ENCODE results near the gene PAPOLB.
A peak's percentile ranks its signal among the peaks of the same experiment; 100 is the strongest.

Gene PAPOLB

DNA sequence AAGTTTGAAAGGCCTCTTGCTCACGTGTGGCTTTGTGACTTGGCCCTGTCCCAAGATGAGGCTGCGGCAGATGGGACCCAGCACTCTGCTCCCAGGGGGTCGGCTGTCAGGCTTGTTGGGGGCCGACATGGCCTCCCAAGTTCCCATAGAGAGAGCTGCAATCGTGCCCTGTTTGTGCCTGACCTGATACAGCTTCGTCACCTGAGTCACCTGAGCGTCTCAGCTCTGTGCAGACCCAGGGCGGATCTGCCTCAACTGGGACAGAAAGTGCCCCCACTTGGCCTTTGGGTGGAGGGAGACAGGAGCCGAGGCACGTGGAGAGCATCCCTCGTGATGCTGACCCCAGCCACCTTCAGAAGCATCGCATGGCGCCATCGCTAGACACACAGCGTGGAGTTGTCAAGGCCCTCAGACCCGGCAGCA, 21.7 kb downstream of the PAPOLB start:
- no peak for DNase-seq

- DNase-seq, result no peak
These were observed 23.1 kb downstream of the PAPOLB start for GRCh38 chr7:4838626-4839334.

GRCh38 chr7:4837803-4838625, 23.8 kb downstream of the PAPOLB start:
- no peak for DNase-seq

- no peak for DNase-seq
These were observed 24.6 kb downstream of the PAPOLB start for GRCh38 chr7:4837041-4837802.

DNA sequence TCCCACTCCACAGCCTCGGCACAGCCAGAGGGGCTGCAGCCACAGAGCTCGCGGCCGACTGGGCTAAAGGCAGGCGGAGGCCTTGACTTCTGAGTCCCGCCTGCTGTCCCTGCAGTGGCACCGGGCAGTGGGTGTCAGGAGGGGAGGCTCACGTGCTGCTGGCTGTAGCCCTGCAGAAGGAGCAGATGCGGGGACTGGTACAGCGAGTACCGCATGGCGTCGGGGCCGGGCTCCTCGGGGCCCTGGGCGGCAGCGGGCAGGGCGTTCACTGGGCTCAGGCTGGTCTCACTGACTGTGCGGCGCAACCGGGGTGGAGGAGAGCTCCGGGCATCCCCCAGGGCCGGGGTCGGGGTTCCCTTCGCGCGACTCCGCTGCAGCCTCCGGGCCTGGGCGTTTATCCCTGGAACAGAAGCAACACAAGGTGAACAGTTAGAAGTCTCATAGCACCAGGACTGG, 25.6 kb downstream of the PAPOLB start:
- no peak for DNase-seq

GRCh38 chr7:4835398-4836205, 26.2 kb downstream of the PAPOLB start:
- no peak for DNase-seq

- no peak for DNase-seq
These were observed 27.0 kb downstream of the PAPOLB start for GRCh38 chr7:4834601-4835397.

GRCh38 chr7:4833691-4834600, 27.9 kb downstream of the PAPOLB start:
- DNase-seq, result no peak

GRCh38 chr7:4833176-4833575, 28.7 kb downstream of the PAPOLB start:
- DNase-seq, result no peak

DNA sequence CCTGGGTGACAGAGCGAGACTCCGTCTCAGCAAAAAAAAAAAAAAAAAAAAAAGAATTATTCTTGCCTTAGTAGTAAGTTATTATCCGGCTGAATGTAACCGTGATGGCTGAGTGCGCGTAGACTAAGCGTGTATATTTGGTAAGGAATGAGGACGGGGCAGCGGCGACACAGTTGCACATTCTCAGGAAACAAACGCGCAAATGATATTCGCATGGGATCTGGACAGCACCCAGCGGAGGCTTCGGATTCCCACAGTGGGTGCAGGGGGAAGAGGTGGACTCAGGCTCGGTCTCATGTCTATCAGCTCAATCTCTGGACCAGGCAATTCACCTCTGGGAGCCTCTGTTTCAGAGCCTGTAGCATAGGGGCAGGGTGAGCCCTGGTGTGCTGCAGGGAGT, 29.1 kb downstream of the PAPOLB start:
- no peak for DNase-seq

DNA sequence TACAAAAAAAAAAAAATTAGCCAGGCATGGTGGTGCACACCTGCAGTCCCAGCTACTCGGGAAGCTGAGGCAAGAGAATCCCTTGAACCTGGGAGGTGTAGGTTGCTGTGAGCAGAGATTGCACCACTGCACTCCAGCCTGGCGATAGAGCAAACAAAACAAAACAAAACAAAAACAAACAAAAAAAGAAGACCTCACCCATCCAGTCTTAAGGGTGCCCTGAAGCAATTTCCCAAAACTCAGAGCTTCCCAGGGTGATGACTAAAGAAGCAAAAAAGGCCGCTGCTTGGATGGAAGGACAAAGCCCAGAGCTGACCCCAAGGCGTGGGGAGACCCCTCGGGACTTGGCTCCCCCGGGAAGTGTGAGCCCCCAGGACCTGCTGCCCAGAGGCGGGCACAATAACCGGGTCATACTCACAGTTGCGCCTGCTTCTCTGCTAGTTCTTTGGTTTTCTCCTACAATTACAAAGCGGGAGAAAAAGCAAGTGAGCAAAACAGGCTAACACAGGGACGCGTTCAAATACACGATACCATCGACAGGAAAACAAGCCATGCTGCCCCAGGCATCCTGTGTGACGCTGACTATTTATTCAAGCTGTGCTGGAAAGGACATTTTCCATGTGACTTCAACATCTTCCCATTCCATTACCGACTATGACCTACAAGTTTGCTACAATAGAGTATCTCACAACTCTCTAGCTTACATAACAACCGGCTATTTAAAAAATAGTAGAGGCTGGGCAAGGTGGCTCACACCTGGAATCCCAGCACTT, 29.9 kb downstream of the PAPOLB start:
- DNase-seq, result no peak

- peak; percentile 73 for DNase-seq
These were observed 31.7 kb downstream of the PAPOLB start for GRCh38 chr7:4830176-4830575.

DNA sequence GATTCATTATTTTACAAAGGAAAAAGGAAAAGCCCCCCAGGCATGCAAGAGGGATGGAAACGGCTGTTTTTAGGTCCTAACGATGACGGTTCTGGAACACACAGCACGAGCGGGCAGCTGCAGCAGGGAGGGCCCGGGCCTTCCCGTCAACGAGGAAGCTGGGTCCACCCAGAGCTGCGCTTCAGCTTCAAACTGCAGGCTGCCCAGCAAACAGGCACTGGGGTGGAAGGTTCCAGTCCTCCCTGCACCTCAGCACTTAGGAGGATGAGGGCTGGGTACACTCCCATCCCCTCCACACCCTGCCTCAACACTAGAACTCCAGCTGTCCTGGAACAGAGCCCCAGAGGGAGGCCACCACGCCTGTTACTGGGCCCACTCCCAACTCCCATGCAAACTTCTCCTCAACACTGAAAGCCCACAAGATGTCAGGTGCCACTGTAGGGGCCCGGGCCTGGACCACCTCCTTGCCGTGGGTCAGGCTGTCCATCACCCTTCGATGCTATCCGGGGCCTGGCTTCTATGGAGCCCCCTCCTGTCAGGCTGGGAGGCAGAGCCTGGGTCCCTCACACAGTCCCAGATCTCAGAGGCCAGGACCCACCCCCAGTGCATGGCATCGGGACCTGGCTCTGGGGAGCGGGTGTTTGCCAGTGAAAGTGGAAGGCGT, 33.0 kb downstream of the PAPOLB start:
- no peak for DNase-seq

- no peak for DNase-seq
These were observed 36.7 kb downstream of the PAPOLB start for GRCh38 chr7:4825081-4825480.

DNA sequence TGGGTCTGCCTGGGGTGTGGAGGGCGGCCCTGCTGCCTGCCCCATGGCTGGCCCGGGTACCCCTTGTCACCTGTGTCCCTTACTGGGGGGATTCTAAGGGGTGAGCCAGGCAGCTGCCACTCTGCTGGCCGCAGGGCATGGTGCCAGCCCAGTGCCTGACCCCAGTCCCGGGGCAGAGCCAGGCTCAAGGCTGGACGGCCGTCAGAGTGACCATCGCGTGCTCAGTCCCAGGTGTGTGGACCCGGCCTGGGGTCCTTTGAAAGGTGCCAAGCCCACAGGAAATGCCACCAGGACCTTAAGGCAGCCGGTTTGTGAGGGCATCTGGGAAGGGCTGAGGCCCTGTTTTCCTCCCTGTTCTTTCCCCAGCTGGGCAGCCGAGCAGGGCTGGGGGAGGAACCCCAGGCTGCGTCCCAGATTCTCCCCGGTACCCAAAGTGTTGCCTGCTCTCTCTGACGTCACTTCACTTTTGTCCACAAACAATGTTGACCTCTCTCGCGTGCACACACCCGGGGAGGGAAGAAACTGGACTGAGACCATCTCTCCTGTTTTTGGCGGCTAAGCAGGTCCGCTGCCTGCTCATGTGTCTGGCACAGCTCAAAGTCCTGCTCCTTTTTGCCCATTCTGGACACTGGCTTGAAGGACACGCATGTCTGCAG, 37.6 kb downstream of the PAPOLB start:
- no peak for DNase-seq

GRCh38 chr7:4823441-4824119, 38.2 kb downstream of the PAPOLB start:
- DNase-seq, result no peak

- no peak for DNase-seq
These were observed 39.2 kb downstream of the PAPOLB start for GRCh38 chr7:4822677-4823076.

DNA sequence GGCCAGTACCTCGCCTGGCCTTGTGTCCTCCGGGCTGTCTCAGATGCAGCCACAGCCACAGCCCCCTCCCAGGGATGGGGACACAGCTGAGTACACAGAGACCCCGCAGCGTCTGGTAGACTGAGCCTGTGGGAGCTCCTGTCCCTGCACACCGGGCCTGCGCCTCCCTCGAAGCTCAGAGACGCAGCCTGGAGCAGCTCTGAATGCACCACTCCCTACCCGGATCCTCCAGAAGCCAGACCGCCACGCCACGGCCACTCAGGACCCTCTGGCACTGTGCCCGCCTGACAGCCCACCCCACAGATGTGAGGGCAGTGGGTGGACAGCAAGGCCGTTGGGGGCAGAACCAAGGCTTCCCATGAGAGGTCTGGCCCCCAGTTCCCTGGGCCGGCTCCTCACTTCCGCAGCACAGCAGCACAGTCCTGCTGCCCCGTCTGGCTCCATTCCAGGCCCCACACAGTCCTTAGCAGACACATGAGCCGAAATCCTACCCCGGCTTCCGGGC, 40.8 kb downstream of the PAPOLB start:
- no peak for DNase-seq
